ENCODE measurements around the gene ZDHHC19.
"Not testable (repeated sequence)": the region's sequence is repeated elsewhere in the genome, so short reads cannot be mapped to it uniquely, and the experiment has no call there.

Gene ZDHHC19, protein sequence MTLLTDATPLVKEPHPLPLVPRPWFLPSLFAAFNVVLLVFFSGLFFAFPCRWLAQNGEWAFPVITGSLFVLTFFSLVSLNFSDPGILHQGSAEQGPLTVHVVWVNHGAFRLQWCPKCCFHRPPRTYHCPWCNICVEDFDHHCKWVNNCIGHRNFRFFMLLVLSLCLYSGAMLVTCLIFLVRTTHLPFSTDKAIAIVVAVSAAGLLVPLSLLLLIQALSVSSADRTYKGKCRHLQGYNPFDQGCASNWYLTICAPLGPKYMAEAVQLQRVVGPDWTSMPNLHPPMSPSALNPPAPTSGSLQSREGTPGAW

DNA sequence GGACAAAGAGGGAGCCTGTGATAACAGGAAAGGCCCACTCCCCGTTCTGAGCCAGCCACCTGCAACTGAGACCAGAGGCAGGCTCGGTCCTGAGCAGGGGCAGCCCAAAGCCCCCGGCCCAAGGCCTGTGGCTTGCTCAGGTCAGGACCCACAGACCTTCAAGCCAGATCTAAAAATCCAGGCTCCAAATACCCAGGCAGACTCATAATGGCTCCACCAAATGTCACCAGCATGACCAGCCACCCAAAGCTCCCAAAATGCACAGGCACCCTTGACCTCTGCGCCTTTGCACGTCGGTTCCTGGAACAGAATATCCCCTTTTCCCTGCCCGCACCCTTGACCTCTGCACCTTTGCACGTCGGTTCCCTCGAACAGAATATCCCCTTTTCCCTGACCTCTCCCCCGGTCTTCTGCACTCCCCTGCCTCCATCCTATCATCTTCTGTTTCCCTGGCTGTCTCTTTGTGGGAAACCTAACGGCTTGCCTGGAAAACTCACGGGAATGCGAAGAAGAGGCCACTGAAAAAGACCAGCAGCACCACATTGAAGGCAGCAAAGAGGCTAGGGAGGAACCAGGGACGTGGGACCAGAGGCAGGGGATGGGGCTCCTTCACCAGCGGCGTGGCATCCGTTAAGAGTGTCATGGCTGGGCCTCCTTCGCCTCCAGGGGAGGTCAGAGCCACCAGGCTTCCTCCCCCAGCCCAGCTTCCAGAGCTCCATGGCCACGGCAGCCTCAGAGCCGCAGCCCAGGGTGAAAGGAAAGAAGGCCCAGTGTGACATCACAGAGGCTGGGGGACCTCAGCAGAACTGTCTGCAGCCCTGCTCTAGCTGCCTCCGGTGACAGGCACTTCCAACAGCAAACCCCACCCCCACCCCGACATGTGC lies at the start of gene ZDHHC19:
Gene ZDHHC19, minus strand, starts transcription at position 728 of the 884 bp plus-strand sequence. Its CDS starts 85 bp downstream, at position 643.
- H3K27ac Mint-ChIP-seq: no peak within 1 kb of the TSS
- H3K4me1 Mint-ChIP-seq: peaks cover 15% of the 10 kb centered on the region
- H3K4me3 Mint-ChIP-seq: no peak within 1 kb of the TSS
- H3K9me3 Mint-ChIP-seq: no peaks in the 10 kb centered on the region
- H3K36me3 Mint-ChIP-seq: no peaks in the 10 kb centered on the region
- ATAC-seq (ENCODE audit: low read depth) (no peak), DNase-seq (ENCODE audit: low spot score in 2 of 2) (no peak)
- H3K27me3 Mint-ChIP-seq: no peaks in the 10 kb centered on the region

DNA sequence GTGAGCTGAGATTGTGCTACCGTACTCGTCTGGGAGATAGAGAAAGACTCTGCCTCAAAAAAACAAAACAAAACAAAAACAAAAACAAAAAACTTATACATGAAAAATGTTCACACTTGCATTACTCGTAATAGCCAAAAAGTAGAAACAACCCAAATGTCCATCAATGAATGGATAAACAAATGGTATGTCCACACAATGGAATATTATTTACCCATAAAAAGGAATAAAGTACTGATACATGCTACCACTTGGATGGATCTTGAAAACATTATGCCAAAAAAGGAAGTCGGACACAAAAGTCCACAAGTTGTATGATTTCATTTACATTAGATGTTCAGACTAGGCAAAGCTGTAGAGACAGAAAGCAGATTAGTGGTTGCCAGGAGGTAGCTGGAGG lies 49.6 kb upstream of the ZDHHC19 start:
- Mint-ChIP-seq H3K4me3 (no peak overlapping the region), H3K36me3 (peaks cover 26% of the 10 kb centered on the region), H3K4me1 (peaks cover 7% of the 10 kb centered on the region), H3K27me3 (no peaks in the 10 kb centered on the region), H3K27ac (peak overlapping the region; percentile 71), H3K9me3 (peaks cover 1% of the 10 kb centered on the region)
- ATAC-seq (ENCODE audit: low read depth) (no peak), DNase-seq (ENCODE audit: low spot score in 2 of 2) (no peak)

DNA sequence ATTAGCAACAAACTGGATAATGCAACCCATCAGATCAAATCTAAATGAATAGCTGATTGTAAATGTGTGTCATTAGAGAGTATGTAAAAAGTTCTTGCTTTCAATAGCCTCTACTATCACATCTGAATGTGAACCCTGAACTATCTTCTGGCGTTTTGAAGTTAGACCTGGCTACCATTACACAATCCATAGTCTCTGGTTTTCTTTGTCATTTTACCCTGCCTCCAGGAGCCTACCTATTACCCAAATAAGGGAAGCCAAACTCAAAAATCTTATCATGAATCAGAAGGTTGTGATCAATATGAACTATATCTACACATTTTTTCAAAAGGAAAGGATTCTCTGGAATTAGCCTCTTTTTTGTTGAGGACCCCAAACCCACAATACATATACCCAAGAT lies 44.6 kb upstream of the ZDHHC19 start:
- DNase-seq (ENCODE audit: low spot score in 2 of 2) (no peak), ATAC-seq (ENCODE audit: low read depth) (no peak)
- Mint-ChIP-seq H3K27me3 (no peaks in the 10 kb centered on the region), H3K27ac (peak overlapping the region; percentile 31), H3K4me3 (no peak overlapping the region), H3K36me3 (peaks cover 14% of the 10 kb centered on the region), H3K4me1 (peaks cover 3% of the 10 kb centered on the region), H3K9me3 (no peaks in the 10 kb centered on the region)

DNA sequence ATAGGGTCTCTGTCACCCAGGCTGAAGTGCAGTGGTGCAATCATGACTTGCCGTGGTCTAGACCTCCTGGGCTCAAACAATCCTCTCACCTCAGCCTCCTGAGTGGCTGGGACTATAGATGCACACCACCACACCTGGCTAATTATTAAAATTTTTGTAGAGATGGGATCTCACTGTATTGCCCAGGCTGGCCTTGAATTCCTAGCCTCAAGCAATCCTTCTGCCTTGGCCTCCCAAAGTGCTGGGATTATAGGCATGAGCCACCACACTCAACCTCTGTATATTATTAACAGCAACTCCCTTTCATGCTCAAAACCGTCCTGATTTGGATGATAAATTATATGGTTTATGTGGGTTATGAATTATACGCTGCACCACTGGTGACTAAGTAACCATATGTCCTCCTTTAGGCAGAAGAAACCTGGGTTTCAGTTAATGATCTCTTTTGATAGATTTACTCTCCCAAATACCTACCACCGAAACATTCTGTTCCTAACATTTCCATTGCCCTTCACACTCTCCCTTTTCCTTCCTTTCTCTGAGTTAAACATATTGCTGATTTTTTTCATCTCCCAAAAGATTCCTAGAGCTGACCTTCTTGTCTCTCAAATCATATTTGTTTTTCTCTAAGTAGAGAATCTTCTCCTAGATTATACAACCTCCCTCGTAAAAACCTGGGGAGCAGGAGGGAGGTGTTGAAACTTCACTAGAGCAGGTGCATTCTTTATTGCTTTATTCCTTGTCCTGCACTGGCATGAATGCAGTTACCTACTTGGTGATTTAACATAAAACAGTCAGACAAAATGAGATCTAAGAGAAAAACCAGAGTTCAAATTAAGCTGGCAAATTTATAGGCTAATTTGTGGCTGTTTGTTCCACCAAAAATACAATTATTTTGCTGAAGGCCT lies 43.4 kb upstream of the ZDHHC19 start:
- Mint-ChIP-seq H3K9me3 (no peaks in the 10 kb centered on the region), H3K27ac (no peak overlapping the region), H3K27me3 (no peaks in the 10 kb centered on the region), H3K36me3 (peaks cover 13% of the 10 kb centered on the region), H3K4me1 (peaks cover 6% of the 10 kb centered on the region), H3K4me3 (no peak overlapping the region)
- DNase-seq (ENCODE audit: low spot score in 2 of 2): no peak
- ATAC-seq (ENCODE audit: low read depth): no peak

DNA sequence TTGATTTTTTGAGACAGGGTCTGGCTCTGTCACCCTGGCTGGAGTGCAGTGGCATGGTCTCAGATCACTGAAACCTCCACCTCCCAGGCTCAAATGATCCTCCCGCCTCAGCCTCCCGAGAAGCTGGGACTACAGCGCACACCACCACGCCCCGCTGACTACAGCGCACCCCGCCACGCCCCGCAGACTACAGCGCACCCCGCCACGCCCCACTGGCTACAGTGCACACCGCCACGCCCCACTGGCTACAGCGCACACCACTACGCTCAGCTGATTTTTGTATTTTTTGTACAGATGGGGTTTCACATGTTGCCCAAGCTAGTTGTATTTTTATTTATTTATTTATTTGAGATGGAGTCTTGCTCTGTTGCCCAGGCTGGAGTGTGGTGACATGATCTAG lies 40.7 kb upstream of the ZDHHC19 start:
- Mint-ChIP-seq H3K9me3 (no peaks in the 10 kb centered on the region), H3K4me1 (peaks cover 6% of the 10 kb centered on the region), H3K27ac (no peak overlapping the region), H3K36me3 (peaks cover 15% of the 10 kb centered on the region), H3K27me3 (no peaks in the 10 kb centered on the region), H3K4me3 (no peak overlapping the region)
- DNase-seq (ENCODE audit: low spot score in 2 of 2) (peak; percentile 18 to 21), ATAC-seq (ENCODE audit: low read depth) (peak; percentile 94)

DNA sequence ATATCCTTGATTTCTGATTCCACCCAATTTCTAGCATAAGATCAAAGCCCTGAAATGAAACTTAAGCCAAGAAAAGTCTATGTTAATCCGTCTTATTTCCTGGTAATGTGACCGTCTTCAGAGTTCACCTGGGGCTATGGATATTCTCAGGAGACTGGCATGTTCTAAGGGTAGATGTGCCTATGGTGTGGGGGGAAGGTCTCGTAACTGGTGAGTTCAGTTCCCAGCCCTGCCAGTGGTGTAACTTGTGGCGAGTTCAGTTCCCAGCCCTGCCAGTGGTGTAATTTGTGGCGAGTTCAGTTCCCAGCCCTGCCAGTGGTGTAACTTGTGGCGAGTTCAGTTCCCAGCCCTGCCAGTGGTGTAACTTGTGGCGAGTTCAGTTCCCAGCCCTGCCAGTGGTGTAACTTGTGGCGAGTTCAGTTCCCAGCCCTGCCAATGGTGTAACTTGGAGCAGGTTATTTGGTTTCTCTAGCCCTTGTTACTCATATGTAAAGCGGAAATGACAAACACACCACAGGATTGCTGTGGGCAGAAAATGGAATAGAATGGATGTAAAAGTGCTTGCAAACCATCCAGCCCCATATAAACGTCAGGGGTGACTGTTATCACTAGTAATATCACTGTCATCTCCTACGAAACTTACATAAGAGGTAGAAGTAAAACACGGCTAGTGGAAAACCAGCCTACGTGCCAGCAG lies 35.6 kb upstream of the ZDHHC19 start:
- H3K9me3 Mint-ChIP-seq: no peaks in the 10 kb centered on the region
- H3K36me3 Mint-ChIP-seq: peaks cover 15% of the 10 kb centered on the region
- no peak overlapping the region for H3K27ac Mint-ChIP-seq
- no peak for DNase-seq (ENCODE audit: low spot score in 2 of 2)
- H3K4me3 Mint-ChIP-seq: no peak overlapping the region
- H3K4me1 Mint-ChIP-seq: peaks cover 3% of the 10 kb centered on the region
- no peak for ATAC-seq (ENCODE audit: low read depth)
- no peaks in the 10 kb centered on the region for H3K27me3 Mint-ChIP-seq

DNA sequence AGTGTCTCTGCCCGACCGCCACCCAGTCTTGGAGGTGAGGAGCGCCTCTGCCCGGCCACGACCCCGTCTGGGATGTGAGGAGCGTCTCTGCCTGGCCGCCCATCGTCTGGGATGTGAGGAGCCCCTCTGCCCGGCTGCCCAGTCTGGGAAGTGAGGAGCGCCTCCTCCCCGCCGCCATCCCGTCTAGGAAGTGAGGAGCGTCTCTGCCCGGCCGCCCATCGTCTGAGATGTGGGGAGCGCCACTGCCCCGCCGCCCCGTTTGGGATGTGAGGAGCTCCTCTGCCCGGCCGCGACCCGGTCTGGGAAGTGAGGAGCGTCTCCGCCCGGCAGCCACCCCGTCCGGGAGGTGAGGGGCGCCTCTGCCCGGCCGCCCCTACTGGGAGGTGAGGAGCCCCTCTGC lies 33.0 kb upstream of the ZDHHC19 start:
- ATAC-seq (ENCODE audit: low read depth); H3K27me3 Mint-ChIP-seq; H3K4me3 Mint-ChIP-seq; H3K27ac Mint-ChIP-seq; DNase-seq (ENCODE audit: low spot score in 2 of 2); H3K9me3 Mint-ChIP-seq; H3K4me1 Mint-ChIP-seq: not testable (repeated sequence)
- peaks cover 22% of the 10 kb centered on the region for H3K36me3 Mint-ChIP-seq

DNA sequence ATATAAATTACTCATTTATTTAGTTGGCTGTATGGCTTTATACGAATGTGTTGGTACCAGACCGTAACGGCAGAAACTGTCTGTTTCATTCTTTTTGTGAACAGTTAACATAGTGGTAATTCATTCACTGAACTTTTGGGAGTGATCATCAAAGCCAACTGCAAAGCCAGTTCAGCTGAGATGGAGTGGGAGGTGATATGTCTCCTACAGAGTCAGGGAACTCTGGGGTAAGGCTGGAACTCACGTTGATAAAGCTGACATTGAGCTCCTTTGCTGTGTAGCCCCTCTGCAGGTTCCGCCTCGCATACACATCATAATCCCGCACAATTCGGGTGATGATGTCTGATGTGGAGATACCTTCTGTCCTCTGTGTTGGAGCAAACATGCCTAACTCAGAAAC lies 30.5 kb upstream of the ZDHHC19 start:
- no peak overlapping the region for H3K27ac Mint-ChIP-seq
- H3K4me1 Mint-ChIP-seq: peaks cover 3% of the 10 kb centered on the region
- H3K9me3 Mint-ChIP-seq: no peaks in the 10 kb centered on the region
- H3K36me3 Mint-ChIP-seq: peaks cover 22% of the 10 kb centered on the region
- ATAC-seq (ENCODE audit: low read depth): no peak
- no peak overlapping the region for H3K4me3 Mint-ChIP-seq
- DNase-seq (ENCODE audit: low spot score in 2 of 2): no peak
- no peaks in the 10 kb centered on the region for H3K27me3 Mint-ChIP-seq

DNA sequence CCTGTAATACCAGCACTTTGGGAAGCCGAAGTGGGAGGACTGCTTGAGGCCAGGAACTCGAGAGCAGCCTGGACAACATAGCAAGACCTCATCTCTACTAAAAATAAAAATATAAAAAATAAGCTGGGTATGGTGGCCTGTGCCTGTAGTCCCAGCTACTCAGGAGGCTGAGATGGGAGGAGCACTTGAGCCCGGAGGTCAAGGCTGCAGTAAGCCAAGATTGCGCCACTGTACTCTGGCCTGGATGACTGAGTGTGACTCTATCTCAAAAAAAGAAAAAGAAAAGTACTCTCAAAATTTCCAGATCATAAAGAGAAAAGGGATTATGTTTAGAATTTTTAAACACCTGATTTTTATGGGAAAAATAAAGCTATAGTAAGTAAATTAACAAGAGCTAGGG lies 29.2 kb upstream of the ZDHHC19 start:
- no peaks in the 10 kb centered on the region for H3K9me3 Mint-ChIP-seq
- ATAC-seq (ENCODE audit: low read depth) (no peak), DNase-seq (ENCODE audit: low spot score in 2 of 2) (no peak)
- no peak overlapping the region for H3K4me3 Mint-ChIP-seq
- H3K27ac Mint-ChIP-seq: no peak overlapping the region
- no peaks in the 10 kb centered on the region for H3K27me3 Mint-ChIP-seq
- H3K4me1 Mint-ChIP-seq: peaks cover 3% of the 10 kb centered on the region
- H3K36me3 Mint-ChIP-seq: peaks cover 18% of the 10 kb centered on the region

DNA sequence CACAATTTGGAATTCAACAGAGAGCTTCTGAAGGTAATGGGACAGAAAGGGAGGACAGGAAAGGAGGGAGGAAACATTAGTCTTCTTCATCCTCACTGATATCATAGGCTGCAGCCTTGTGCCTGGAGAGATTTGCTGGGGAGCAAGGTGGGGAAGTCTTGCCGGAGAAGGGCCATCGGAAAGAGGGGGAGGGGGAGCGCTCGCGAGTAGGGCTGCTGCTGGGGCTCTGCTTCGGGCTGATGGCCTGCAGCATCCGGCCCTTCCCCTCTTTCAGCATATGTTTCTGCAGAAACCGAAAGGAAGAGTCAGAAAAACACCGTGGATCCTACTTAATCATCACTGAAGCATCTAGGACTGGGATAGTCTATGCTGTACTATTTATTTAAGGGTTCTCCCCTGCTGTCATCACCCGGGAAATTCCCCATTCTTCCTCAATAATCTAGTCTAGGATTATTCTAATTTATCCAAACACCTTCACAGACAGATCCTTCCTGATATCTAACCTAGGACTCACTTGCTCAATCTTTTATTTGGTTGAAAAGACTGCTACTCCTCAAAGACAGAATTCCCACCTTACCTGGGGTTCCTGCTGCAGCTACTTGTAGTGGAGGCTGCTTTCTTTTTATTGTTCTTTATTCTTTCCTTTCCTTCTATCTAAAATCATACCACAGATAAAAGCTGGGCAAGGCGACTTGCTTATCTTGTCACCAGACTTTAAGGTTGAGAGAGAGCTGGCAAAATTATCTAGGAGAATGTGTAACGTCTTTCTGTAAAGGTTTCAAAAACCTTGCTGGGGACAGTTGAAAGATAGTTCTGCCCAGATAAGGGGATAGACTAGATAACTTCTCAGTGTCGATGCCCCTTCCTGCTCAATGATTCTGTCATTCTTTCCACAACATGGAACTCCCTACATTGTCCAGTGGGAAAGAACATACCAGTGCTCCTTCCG lies 27.7 kb upstream of the ZDHHC19 start:
- DNase-seq (ENCODE audit: low spot score in 2 of 2): no peak
- Mint-ChIP-seq H3K4me3 (no peak overlapping the region), H3K36me3 (peaks cover 15% of the 10 kb centered on the region), H3K27me3 (no peaks in the 10 kb centered on the region), H3K4me1 (peaks cover 3% of the 10 kb centered on the region), H3K27ac (peak overlapping the region; percentile 26), H3K9me3 (no peaks in the 10 kb centered on the region)
- ATAC-seq (ENCODE audit: low read depth): no peak

DNA sequence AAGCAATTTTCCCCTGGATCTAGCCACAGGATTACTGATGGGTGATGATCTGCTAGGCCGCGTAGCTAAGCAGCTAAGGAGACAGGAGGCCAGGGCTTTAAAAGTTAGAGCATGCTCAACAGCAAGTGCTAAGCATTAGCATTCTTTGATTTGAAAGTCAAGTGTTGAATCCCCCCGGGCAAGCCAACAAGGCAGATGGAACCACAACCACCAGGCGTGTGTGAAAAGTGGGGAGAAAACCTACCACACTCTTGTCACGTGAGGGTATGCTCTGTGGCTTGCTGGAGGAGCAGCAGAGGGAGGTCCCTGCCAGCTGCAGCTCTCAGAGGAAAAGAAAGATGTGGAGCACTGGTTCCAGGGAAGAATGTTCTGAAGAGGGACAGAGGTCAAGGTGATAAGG lies 26.0 kb upstream of the ZDHHC19 start:
- Mint-ChIP-seq H3K36me3 (peaks cover 15% of the 10 kb centered on the region), H3K4me3 (no peak overlapping the region), H3K9me3 (no peaks in the 10 kb centered on the region), H3K27me3 (no peaks in the 10 kb centered on the region), H3K27ac (peak overlapping the region; percentile 19), H3K4me1 (peaks cover 11% of the 10 kb centered on the region)
- ATAC-seq (ENCODE audit: low read depth) (no peak), DNase-seq (ENCODE audit: low spot score in 2 of 2) (no peak)

DNA sequence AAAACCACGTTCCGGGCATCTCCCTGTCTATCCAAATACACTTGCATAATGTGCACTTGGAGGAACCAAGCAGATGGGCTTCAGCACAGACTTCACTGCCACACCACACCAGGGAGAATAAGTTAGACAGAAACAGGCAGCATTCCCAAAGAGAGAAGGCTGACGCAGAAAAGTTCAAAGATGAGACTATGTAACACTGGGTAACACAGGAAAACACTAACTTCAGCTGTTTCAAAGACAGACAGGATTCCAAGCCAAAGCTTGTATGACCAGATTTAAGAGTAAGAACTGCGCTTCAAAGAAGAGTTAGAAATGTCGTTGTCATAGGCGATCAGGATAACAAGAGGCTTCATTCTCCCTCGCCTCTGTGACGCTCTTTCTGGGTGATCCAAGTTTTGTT lies 25.0 kb upstream of the ZDHHC19 start:
- H3K27ac Mint-ChIP-seq: no peak overlapping the region
- DNase-seq (ENCODE audit: low spot score in 2 of 2) (no peak), ATAC-seq (ENCODE audit: low read depth) (no peak)
- peaks cover 16% of the 10 kb centered on the region for H3K4me1 Mint-ChIP-seq
- no peaks in the 10 kb centered on the region for H3K27me3 Mint-ChIP-seq
- no peak overlapping the region for H3K4me3 Mint-ChIP-seq
- H3K36me3 Mint-ChIP-seq: peaks cover 12% of the 10 kb centered on the region
- H3K9me3 Mint-ChIP-seq: no peaks in the 10 kb centered on the region
